Aorta (tissue), 5 donors: ENCODE data around the gene ZCCHC17. TPM values are rescaled to one million over a fixed set of nuclear protein-coding genes. Genes with fewer than 3 reads are reported as not detected.

ENCODE experiments used
- ATAC-seq: fragments of 200-7000 bp; cut with Tn5 transposase; one replicate; pipeline ENCODE4 v1.9.1; 2022; ENCODE audit warnings: moderate library complexity; ENCODE audit not compliant: low FRiP score
- DNase-seq, 2 donors: peaks; one replicate each; pipeline ENCODE4 v3.0.0-alpha.2; 2020
- H3K27ac ChIP-seq, 2 donors: one replicate each; pipeline ENCODE4 v1.5.1; 2013; ENCODE audit warnings: low read length in 2 of 2, mild to moderate bottlenecking in 2 of 2, moderate library complexity in 2 of 2, control low read depth in 1 of 2, inconsistent platforms in 1 of 2, low read depth in 1 of 2
- H3K27me3 ChIP-seq, 2 donors: one replicate each; pipeline ENCODE4 v1.6.1; 2013; ENCODE audit warnings: control low read depth in 1 of 2, low read length in 1 of 2, mild to moderate bottlenecking in 1 of 2, moderate library complexity in 1 of 2; ENCODE audit not compliant: insufficient read depth in 2 of 2, control insufficient read depth in 1 of 2
- H3K36me3 ChIP-seq, 2 donors: one replicate each; pipeline ENCODE4 v1.6.1; 2013; ENCODE audit warnings: control low read depth in 1 of 2, low read length in 1 of 2, mild to moderate bottlenecking in 1 of 2; ENCODE audit not compliant: insufficient read depth in 2 of 2, control insufficient read depth in 1 of 2
- H3K4me1 ChIP-seq, 2 donors: one replicate each; pipeline ENCODE4 v1.6.1; 2013; ENCODE audit warnings: low read length in 2 of 2, control low read depth in 1 of 2, mild to moderate bottlenecking in 1 of 2, moderate library complexity in 1 of 2; ENCODE audit not compliant: insufficient read depth in 2 of 2, control insufficient read depth in 1 of 2
- H3K4me3 ChIP-seq, 2 donors: one replicate each; pipeline ENCODE4 v1.5.1; 2013; ENCODE audit warnings: low read length in 2 of 2, control low read depth in 1 of 2, mild to moderate bottlenecking in 1 of 2
- H3K9me3 ChIP-seq: one replicate; pipeline ENCODE4 v1.6.1; 2013; ENCODE audit warnings: mild to moderate bottlenecking, low read length; ENCODE audit not compliant: control insufficient read depth
- WGBS, 2 donors: extraction: QIAGEN DNeasy Blood & Tissue Kit; methylation state at CpG; one replicate each; pipeline ENCODE4 v1.1.7; 2013; 5-methylcytosine and 5-hydroxymethylcytosine counted together
- intact Hi-C, 2 donors: fragments of 100-400 bp; cut with DNase I; formaldehyde crosslinking; loops; one replicate each; pipeline versions ENCODE4 v1.14.2 to v1.15.0; 2022
- polyA plus RNA-seq, 2 donors: library from polyadenylated mRNA; stranded (reverse); fragments of 200-250 nt; gene quantifications; one replicate each; pipeline ENCODE4 v1.2.3, GENCODE V29; 2013
- total RNA-seq, 2 donors: library from RNA; stranded (reverse); fragmentation: NEBNext Ultra II Directional; extraction: Animal tissue kit (Norgen Biotek cat#: 25700); gene quantifications; one replicate each; pipeline ENCODE4 v1.2.1, GENCODE V29; 2021
- donor health status: healthy with polysubstance abuse.
- donor health status: Bipolar disorder and iron deficiency.
- donor health status: DM: no; HTN: no; CAD: no.
- donor health status: DM: no; HTN: no; CAD: no.
- donor health status: DM: yes; HTN: yes; CAD: no.

ZCCHC17 gene
- total and polyA plus RNA-seq, 4 donors: 17.7 to 31.7 (median 25.5) TPM

DNA sequence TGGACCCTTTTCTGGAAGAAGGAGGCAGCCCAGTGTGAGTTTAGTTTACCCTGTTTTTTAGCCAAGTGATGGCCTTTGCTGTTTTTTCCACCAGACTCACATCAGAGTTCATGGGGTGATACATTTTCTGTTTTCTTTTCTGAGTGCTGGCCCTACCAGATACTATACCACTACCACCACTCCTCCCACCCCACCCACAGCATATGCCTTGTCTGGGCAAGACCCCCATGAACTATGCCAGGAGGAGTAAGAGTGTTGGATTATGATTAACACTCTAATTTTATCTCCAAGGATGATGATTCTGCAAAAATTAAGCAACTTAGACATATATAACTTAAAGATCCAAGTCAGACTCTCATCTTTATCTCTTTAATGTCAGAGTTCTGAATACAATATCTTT is 50.0 kb downstream of the ZCCHC17 start:
- Histone ChIP-seq H3K4me3 (no peak overlapping the region), H3K4me1 (no peaks in the 10 kb centered on the region), H3K27ac (no peak overlapping the region), H3K27me3 (no peaks in the 10 kb centered on the region), H3K36me3 (peaks cover 0 to 6% of the 10 kb centered on the region in 2 donors), H3K9me3 (no peaks in the 10 kb centered on the region)
- DNase-seq (no peak), ATAC-seq (no peak)
- intact Hi-C loops: no loop called here

DNA sequence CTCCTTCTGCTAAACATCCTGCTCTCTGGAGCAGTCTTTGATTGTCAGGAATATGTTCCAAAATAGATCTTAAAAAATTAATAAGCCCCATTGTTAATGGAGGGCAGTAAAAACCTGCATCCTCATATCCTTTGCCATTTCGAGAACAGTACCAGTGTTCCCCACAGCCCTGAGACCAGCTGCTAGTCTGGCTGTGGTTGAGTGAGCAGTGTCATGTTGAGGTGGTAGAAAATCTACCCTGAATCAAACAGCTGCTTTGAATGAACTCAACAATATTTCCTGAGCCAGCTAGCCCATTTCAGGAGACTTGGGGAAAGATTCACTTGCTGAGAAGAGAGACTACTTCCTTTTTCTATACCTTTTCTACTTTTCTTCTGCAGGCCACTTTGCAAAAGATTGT is 51.6 kb downstream of the ZCCHC17 start:
- no peaks in the 10 kb centered on the region for H3K27me3 ChIP-seq
- DNase-seq (no peak), ATAC-seq (no peak)
- H3K36me3 ChIP-seq: peaks cover 0 to 6% of the 10 kb centered on the region in 2 donors
- no peak overlapping the region for H3K27ac ChIP-seq
- H3K4me3 ChIP-seq: no peak overlapping the region
- intact Hi-C loops: no loop called here
- H3K9me3 ChIP-seq: no peaks in the 10 kb centered on the region
- whole genome bisulfite sequencing, 2 donors: 96 to 100% methylated on average over 1 of the region's 1 CpG
- H3K4me1 ChIP-seq: no peaks in the 10 kb centered on the region

DNA sequence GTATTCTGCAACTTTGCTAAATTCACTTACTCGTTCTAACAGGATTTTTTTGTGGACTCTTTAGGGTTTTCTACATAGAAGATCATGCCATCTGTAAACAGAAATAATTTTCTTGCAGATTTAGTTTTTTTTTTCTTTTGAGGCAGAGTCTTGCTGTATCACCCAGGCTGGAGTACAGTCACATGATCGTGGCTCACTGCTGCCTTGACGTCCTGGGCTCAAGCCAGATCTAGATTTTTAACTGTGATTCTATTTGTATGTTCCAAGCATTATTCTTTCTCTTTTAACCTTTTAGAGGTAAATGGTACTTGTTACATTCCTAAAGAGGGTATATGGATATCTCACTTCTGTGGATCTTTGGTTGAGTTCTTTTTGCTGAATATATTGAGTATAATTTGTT is 57.5 kb downstream of the ZCCHC17 start:
- Histone ChIP-seq H3K9me3 (no peaks in the 10 kb centered on the region), H3K27me3 (no peaks in the 10 kb centered on the region), H3K4me3 (no peak overlapping the region), H3K4me1 (no peaks in the 10 kb centered on the region), H3K36me3 (no peaks in the 10 kb centered on the region), H3K27ac (no peak overlapping the region)
- intact Hi-C loops: no loop called here
- WGBS, 2 donors: 27 to 32% methylated on average over 3 of the region's 3 CpGs
- ATAC-seq (no peak), DNase-seq (no peak)

- no peak for ATAC-seq
- H3K4me1 ChIP-seq: no peaks in the 10 kb centered on the region
- no peaks in the 10 kb centered on the region for H3K9me3 ChIP-seq
- H3K27ac ChIP-seq: no peak overlapping the region
- no peaks in the 10 kb centered on the region for H3K27me3 ChIP-seq
- H3K36me3 ChIP-seq: peaks cover 0 to 6% of the 10 kb centered on the region in 2 donors
- intact Hi-C loops: no loop called here
- WGBS, 2 donors: 95 to 96% methylated on average over 2 of the region's 2 CpGs
- H3K4me3 ChIP-seq: no peak overlapping the region
- DNase-seq: no peak
These were observed 59.6 kb downstream of the ZCCHC17 start for GRCh38 chr1:31356427-31356826.

DNA sequence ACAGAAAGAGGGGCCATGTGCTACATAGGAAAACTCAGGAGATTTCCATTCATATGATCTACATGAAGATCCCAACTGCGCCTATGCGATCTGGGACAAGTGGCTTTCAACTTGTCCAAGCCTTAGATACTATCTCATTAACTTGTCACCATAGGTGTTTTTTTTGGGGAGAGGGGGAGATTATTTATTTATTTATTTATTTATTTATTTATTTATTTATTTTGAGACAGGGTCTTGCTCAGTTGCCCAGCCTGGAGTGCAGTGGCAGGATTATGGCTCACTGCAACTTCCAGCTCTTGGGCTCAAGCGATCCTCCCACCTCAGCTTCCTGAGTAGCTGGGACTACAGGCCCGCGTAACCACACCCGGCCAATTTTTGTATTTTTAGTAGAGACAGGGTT is 64.8 kb downstream of the ZCCHC17 start:
- Histone ChIP-seq H3K9me3 (no peaks in the 10 kb centered on the region), H3K27ac (no peak overlapping the region), H3K4me3 (no peak overlapping the region), H3K4me1 (no peaks in the 10 kb centered on the region), H3K27me3 (no peaks in the 10 kb centered on the region), H3K36me3 (peaks cover 6% of the 10 kb centered on the region in 2 donors)
- WGBS, 2 donors: 97 to 99% methylated on average over 6 of the region's 6 CpGs
- intact Hi-C loops: no loop called here
- DNase-seq (no peak), ATAC-seq (no peak)

DNA sequence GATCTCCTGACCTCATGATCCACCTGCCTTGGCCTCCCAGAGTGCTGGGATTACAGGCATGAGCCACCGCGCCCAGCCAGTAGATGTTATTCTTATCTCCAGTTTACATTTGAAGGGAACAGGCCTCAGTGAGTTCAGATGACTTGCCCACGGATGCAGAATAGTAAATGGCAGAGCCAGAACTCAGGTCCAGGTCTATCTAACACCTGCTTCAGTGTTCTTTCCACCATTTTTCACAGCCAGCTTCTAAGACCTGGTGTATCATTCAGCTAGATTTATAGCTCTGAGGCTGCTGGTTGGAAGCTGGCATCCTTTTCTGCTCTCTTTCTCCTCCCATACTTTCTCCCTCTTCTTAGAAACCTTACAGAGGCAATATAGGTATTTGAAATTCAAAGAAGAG is 65.2 kb downstream of the ZCCHC17 start:
- no peak overlapping the region for H3K27ac ChIP-seq
- H3K9me3 ChIP-seq: no peaks in the 10 kb centered on the region
- H3K4me1 ChIP-seq: no peaks in the 10 kb centered on the region
- no peak overlapping the region for H3K4me3 ChIP-seq
- WGBS, 2 donors: 86 to 96% methylated on average over 3 of the region's 3 CpGs
- DNase-seq (no peak), ATAC-seq (no peak)
- no peaks in the 10 kb centered on the region for H3K27me3 ChIP-seq
- intact Hi-C loops: no loop called here
- peaks cover 6 to 7% of the 10 kb centered on the region in 2 donors for H3K36me3 ChIP-seq

DNA sequence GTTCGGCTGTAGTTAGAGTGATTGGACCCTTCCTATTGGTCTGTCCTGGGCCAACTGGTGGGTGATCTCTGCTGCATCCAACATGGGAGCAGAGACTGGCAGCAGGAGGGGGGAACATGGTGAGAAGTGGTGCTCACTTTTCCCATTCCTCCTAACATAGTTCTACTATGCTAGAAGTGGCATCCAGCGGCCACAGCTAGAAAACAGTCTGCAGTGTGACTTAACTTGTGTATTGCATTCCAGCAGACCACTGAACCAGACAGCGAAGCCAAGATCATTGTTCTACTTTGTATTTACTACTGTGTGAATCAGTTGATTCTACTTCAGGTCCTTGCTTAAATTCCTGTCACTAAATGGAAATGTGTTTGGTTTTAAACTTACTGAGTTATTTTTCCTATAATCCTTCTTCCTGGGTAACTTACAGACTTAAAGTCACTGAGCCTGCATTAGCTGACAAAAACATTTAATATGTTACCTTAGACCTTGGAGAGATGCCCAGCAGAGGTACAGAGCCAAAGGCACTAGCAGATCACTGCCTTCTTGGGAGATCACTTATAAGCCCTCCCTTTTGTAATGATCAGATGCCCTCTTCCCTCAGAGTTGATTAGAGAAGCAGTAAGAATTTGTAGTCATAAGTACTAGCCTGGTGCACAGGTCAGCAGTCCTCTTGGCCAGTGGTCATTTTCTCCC is 67.9 kb downstream of the ZCCHC17 start:
- 77 to 90% methylated on average over 3 of the region's 3 CpGs for WGBS, 2 donors
- intact Hi-C loops: no loop called here
- DNase-seq: no peak
- H3K9me3 ChIP-seq: no peaks in the 10 kb centered on the region
- H3K27ac ChIP-seq: no peak overlapping the region
- H3K27me3 ChIP-seq: no peaks in the 10 kb centered on the region
- H3K4me3 ChIP-seq: no peak overlapping the region
- H3K4me1 ChIP-seq: peaks cover 0 to 3% of the 10 kb centered on the region in 2 donors
- ATAC-seq: no peak
- peaks cover 6 to 12% of the 10 kb centered on the region in 2 donors for H3K36me3 ChIP-seq

DNA sequence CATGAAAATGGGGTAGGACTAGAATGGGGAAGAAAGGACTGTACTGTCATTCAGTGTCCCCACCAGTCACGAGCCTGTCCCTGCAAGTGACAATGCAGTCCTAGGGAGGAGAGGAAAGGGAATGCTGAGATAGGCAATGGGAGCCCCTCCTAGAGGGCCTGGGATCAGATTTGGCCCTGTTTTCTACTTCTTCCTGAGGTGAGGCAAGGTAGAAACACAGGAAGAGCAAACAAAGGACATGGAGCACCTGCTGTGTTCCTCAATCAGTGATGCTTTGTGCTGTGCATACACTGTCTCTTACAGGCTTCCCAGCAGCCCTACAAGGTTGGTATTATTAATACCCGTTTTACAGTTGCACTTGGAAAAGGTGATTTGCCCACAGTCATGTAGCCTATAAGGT is 70.0 kb downstream of the ZCCHC17 start:
- ATAC-seq: no peak
- peaks cover 0 to 12% of the 10 kb centered on the region in 2 donors for H3K36me3 ChIP-seq
- 61 to 72% methylated on average over 2 of the region's 2 CpGs for WGBS, 2 donors

GRCh38 chr1:31368611-31369107 is 71.8 kb downstream of the ZCCHC17 start:
- Histone ChIP-seq H3K9me3 (no peaks in the 10 kb centered on the region), H3K4me1 (peaks cover 0 to 9% of the 10 kb centered on the region in 2 donors), H3K36me3 (peaks cover 0 to 12% of the 10 kb centered on the region in 2 donors), H3K4me3 (no peak overlapping the region), H3K27me3 (no peaks in the 10 kb centered on the region), H3K27ac (no peak overlapping the region)
- ATAC-seq (no peak), DNase-seq (no peak)
- 48% methylated on average over 3 of the region's 3 CpGs for WGBS, 2 donors
- intact Hi-C loops: no loop called here

More for the DNA sequence above, 70.0 kb downstream of the ZCCHC17 start:
- intact Hi-C loops: no loop called here
- Histone ChIP-seq H3K27me3 (no peaks in the 10 kb centered on the region), H3K4me3 (no peak overlapping the region), H3K4me1 (peaks cover 0 to 9% of the 10 kb centered on the region in 2 donors), H3K27ac (no peak overlapping the region), H3K9me3 (no peaks in the 10 kb centered on the region)
- DNase-seq: no peak
